WTC11 (cell line): ENCODE results near the gene FNDC7. TPM values are rescaled to one million over a fixed set of nuclear protein-coding genes. Genes with fewer than 3 reads are reported as not detected.
A peak's percentile ranks its signal among the peaks of the same experiment; 100 is the strongest.

Experiments
- ATAC-seq: fragments of 200-7000 bp; cut with Tn5 transposase; 2 replicates; pipeline ENCODE4 v1.10.0; 2021; ENCODE audit warnings: mild to moderate bottlenecking, moderate library complexity
- CTCF ChIA-PET: fragments of 300-600 bp; sonication (Branson Sonifier 250); formaldehyde crosslinking; loops from one replicate; lab custom pipeline; 2021; ENCODE audit warnings: antibody characterized with exemption; lab: Charles Lee
- POLR2A ChIA-PET: fragments of 350-600 bp; sonication (Branson Sonifier 250); formaldehyde crosslinking; loops from one replicate; lab custom pipeline; 2021; ENCODE audit warnings: antibody characterized with exemption; lab: Charles Lee
- DNase-seq: peaks from one replicate; pipeline ENCODE4 v3.0.0; 2021; ENCODE audit warnings: low spot score
- H3K27ac Mint-ChIP-seq: 2 replicates; pipeline ENCODE4 v1.8.0; 2021; ENCODE audit warnings: mixed read lengths
- H3K27me3 Mint-ChIP-seq: 2 replicates; pipeline ENCODE4 v1.8.0; 2021; ENCODE audit warnings: low read depth, mild to moderate bottlenecking, moderate library complexity, mixed read lengths
- H3K36me3 Mint-ChIP-seq: 2 replicates; pipeline ENCODE4 v1.8.0; 2021; ENCODE audit warnings: mixed read lengths
- H3K4me1 Mint-ChIP-seq: 2 replicates; pipeline ENCODE4 v1.8.0; 2022; ENCODE audit warnings: mixed read lengths
- H3K4me3 Mint-ChIP-seq: 2 replicates; pipeline ENCODE4 v1.8.0; 2021; ENCODE audit warnings: mild to moderate bottlenecking, moderate library complexity, mixed read lengths
- H3K9me3 Mint-ChIP-seq: 2 replicates; pipeline ENCODE4 v1.8.0; 2021; ENCODE audit warnings: mixed read lengths
- ATF2 ChIP-seq: sonication (generic); formaldehyde crosslinking; IDR thresholded peaks from 2 replicates; pipeline ENCODE4 v1.8.1; 2022; ENCODE audit warnings: low read depth, missing genetic modification reagents, borderline replicate concordance
- ATF3 ChIP-seq: sonication (generic); formaldehyde crosslinking; conservative IDR thresholded peaks from 2 replicates; pipeline ENCODE4 v1.8.1; 2022; ENCODE audit warnings: mild to moderate bottlenecking, missing genetic modification reagents
- CREM ChIP-seq: sonication (generic); formaldehyde crosslinking; IDR thresholded peaks from 2 replicates; pipeline ENCODE4 v1.8.1; 2022; ENCODE audit warnings: mild to moderate bottlenecking, missing genetic modification reagents, moderate library complexity
- ELF4 ChIP-seq: sonication (generic); formaldehyde crosslinking; IDR thresholded peaks from 2 replicates; pipeline ENCODE4 v1.8.1; 2022; ENCODE audit warnings: low read depth, mild to moderate bottlenecking, moderate library complexity, missing genetic modification reagents
- EMX1 ChIP-seq: fragments of 250-450 bp; sonication (Bioruptor Pico); IDR thresholded peaks from 2 replicates; pipeline ENCODE4 v1.8.0; 2021; ENCODE audit warnings: mild to moderate bottlenecking
- IRF1 ChIP-seq: sonication (generic); formaldehyde crosslinking; IDR thresholded peaks from 2 replicates; pipeline ENCODE4 v1.8.0; 2023; ENCODE audit warnings: missing genetic modification reagents
- JAZF1 ChIP-seq: fragments of 250-450 bp; sonication (Bioruptor Pico); IDR thresholded peaks from 2 replicates; pipeline ENCODE4 v1.9.0; 2021; ENCODE audit warnings: moderate library complexity, mild to moderate bottlenecking, inconsistent platforms
- MLX ChIP-seq: sonication (generic); formaldehyde crosslinking; IDR thresholded peaks from 2 replicates; pipeline ENCODE4 v1.8.1; 2023; ENCODE audit warnings: mild to moderate bottlenecking, missing genetic modification reagents, moderate library complexity
- NFATC4 ChIP-seq: fragments of 250-450 bp; sonication (Bioruptor Pico); IDR thresholded peaks from 2 replicates; pipeline ENCODE4 v1.9.0; 2021; ENCODE audit warnings: mild to moderate bottlenecking
- NFE2L1 ChIP-seq: sonication (generic); formaldehyde crosslinking; IDR thresholded peaks from 2 replicates; pipeline ENCODE4 v1.8.1; 2023; ENCODE audit warnings: missing genetic modification reagents
- OVOL2 ChIP-seq: fragments of 250-450 bp; sonication (Bioruptor Pico); IDR thresholded peaks from 2 replicates; pipeline ENCODE4 v1.9.0; 2021; ENCODE audit warnings: mild to moderate bottlenecking, borderline replicate concordance
- PREB ChIP-seq: sonication (generic); formaldehyde crosslinking; IDR thresholded peaks from 2 replicates; pipeline ENCODE4 v1.8.1; 2022; ENCODE audit warnings: mild to moderate bottlenecking, missing genetic modification reagents, moderate library complexity, borderline replicate concordance
- PRRX2 ChIP-seq: fragments of 250-450 bp; sonication (Bioruptor Pico); IDR thresholded peaks from 2 replicates; pipeline ENCODE4 v1.8.0; 2021; ENCODE audit warnings: mild to moderate bottlenecking
- TCF7 ChIP-seq: sonication (generic); formaldehyde crosslinking; IDR thresholded peaks from 2 replicates; pipeline ENCODE4 v1.8.0; 2022; ENCODE audit warnings: mild to moderate bottlenecking, low read depth, missing genetic modification reagents, moderate library complexity
- USF2 ChIP-seq: sonication (generic); formaldehyde crosslinking; IDR thresholded peaks from 2 replicates; pipeline ENCODE4 v1.8.1; 2023; ENCODE audit warnings: mild to moderate bottlenecking, missing genetic modification reagents, moderate library complexity
- ZBTB43 ChIP-seq: sonication (generic); formaldehyde crosslinking; IDR thresholded peaks from 2 replicates; pipeline ENCODE4 v1.8.1; 2023; ENCODE audit warnings: mild to moderate bottlenecking, missing genetic modification reagents
- ZNF121 ChIP-seq: sonication (generic); formaldehyde crosslinking; IDR thresholded peaks from 2 replicates; pipeline ENCODE4 v1.8.0; 2023; ENCODE audit warnings: missing genetic modification reagents
- ZNF281 ChIP-seq: sonication (generic); formaldehyde crosslinking; IDR thresholded peaks from 2 replicates; pipeline ENCODE4 v1.8.0; 2023; ENCODE audit warnings: mild to moderate bottlenecking, missing genetic modification reagents
- ZNF423 ChIP-seq: fragments of 250-450 bp; sonication (Bioruptor Pico); IDR thresholded peaks from 2 replicates; pipeline ENCODE4 v2.1.2; 2022; ENCODE audit warnings: mild to moderate bottlenecking, moderate library complexity
- ZNF671 ChIP-seq: fragments of 250-450 bp; sonication (Bioruptor Pico); IDR thresholded peaks from 2 replicates; pipeline ENCODE4 v1.8.0; 2021; ENCODE audit warnings: mild to moderate bottlenecking
- total RNA-seq: library from RNA; stranded (reverse); gene quantifications from 3 replicates; pipeline ENCODE4 v1.2.3, GENCODE V29; 2021

FNDC7 gene
- total RNA-seq, 1 experiment from 2014 or later: 0.28 TPM

- TF ChIP-seq ATF3 (CRISPR knock-in tag) (no peak), NFATC4 (CRISPR knock-in tag) (no peak), NFE2L1 (no peak), EMX1 (CRISPR knock-in tag) (no peak), USF2 (CRISPR knock-in tag) (no peak), PREB (CRISPR knock-in tag) (no peak), PRRX2 (no peak)
Measured at GRCh38 chr1:108704496-108704895, 8.2 kb upstream of the FNDC7 start (continued).

GRCh38 chr1:108706643-108707042, 6.1 kb upstream of the FNDC7 start:
- CTCF ChIA-PET: interaction anchor here (1.0 kb wide), 1 partner anchor 15 kb away, joined by 3 read pairs; the partner anchor contains the start of gene PRPF38B
- no peak for TF ChIP-seq JAZF1 (CRISPR knock-in tag)
- TF ChIP-seq ZNF671 (CRISPR knock-in tag): no peak
- no peak for TF ChIP-seq ZBTB43 (CRISPR knock-in tag)
- no peak for TF ChIP-seq IRF1 (CRISPR knock-in tag)
- no peak for TF ChIP-seq OVOL2 (CRISPR knock-in tag)
- 0 out of 2 replicates have a peak, but pooled peaks have one; percentile 53 for TF ChIP-seq ZNF121
- no peaks in the 10 kb centered on the region for H3K9me3 Mint-ChIP-seq

GRCh38 chr1:108708691-108709660, 3.7 kb upstream of the FNDC7 start:
- Mint-ChIP-seq H3K4me3 (no peak overlapping the region), H3K27ac (no peak overlapping the region), H3K9me3 (no peaks in the 10 kb centered on the region), H3K36me3 (no peaks in the 10 kb centered on the region), H3K4me1 (peaks cover 7% of the 10 kb centered on the region), H3K27me3 (no peaks in the 10 kb centered on the region)
- ATAC-seq: peak; percentile 79
- ChIA-PET POLR2A (interaction anchor here (0.6 kb wide), 1 partner anchor 206 kb away, joined by 3 read pairs; no protein-coding TSS in a partner anchor), CTCF (interaction anchor here (0.7 to 1.7 kb wide), 4 partner anchors 12 to 64 kb away, joined by 3 to 7 read pairs (median 3); partner anchors contain the start of gene PRPF38B)
- DNase-seq: peak; percentile 72
- TF ChIP-seq CREM (CRISPR knock-in tag) (no peak), ZNF423 (CRISPR knock-in tag) (0 out of 2 replicates have a peak, but pooled peaks have one; percentile 19), ELF4 (CRISPR knock-in tag) (no peak), TCF7 (no peak), ZNF281 (CRISPR knock-in tag) (no peak), ATF2 (CRISPR knock-in tag) (no peak), JAZF1 (CRISPR knock-in tag) (no peak), PRRX2 (0 out of 2 replicates have a peak, but pooled peaks have one; percentile 31), MLX (CRISPR knock-in tag) (no peak)

More at GRCh38 chr1:108706643-108707042, 6.1 kb upstream of the FNDC7 start:
- DNase-seq: no peak
- ATAC-seq: no peak
- POLR2A ChIA-PET: no interaction called here
- Mint-ChIP-seq H3K36me3 (0 out of 2 replicates have a peak, but pooled peaks cover 3% of the 10 kb centered on the region), H3K27ac (no peak overlapping the region), H3K27me3 (no peaks in the 10 kb centered on the region), H3K4me1 (no peaks in the 10 kb centered on the region), H3K4me3 (no peak overlapping the region)
